OCI-LY7 (cell line): ENCODE results near the gene TRIM69. TPM values are rescaled to one million over a fixed set of nuclear protein-coding genes. Genes with fewer than 3 reads are reported as not detected.

Experiments
- BruUV-seq: library from RNA; stranded (reverse); fragments of 400-500 nt; replicated peaks from 2 replicates; lab custom pipeline; 2021; lab: Mats Ljungman, UMichigan
- CTCF ChIA-PET: fragments of 300-600 bp; sonication (Branson Sonifier 250); formaldehyde crosslinking; loops from one replicate; lab custom pipeline; 2022; ENCODE audit warnings: antibody characterized with exemption; ENCODE audit not compliant: unreplicated experiment; lab: Charles Lee
- POLR2A ChIA-PET: fragments of 300-600 bp; sonication (Branson Sonifier 250); formaldehyde crosslinking; loops from one replicate; lab custom pipeline; 2022; ENCODE audit warnings: antibody characterized with exemption; lab: Charles Lee
- DNase-seq: peaks from one replicate; pipeline ENCODE4 v3.0.0-alpha.2; 2015; ENCODE audit warnings: low spot score
- H2AFZ ChIP-seq: fragments of 200-600 bp; sonication (generic), shearing (Covaris generic); 2 replicates; pipeline ENCODE4 v1.6.1; 2014; ENCODE audit warnings: mild to moderate bottlenecking, antibody characterized with exemption, low read length, moderate library complexity
- H3K27ac ChIP-seq: fragments of 200-600 bp; sonication (generic); 2 replicates; pipeline ENCODE4 v1.5.1; 2014; ENCODE audit warnings: mixed run types, low read depth, mild to moderate bottlenecking, moderate library complexity, low read length, inconsistent platforms; ENCODE audit not compliant: poor library complexity, severe bottlenecking
- H3K36me3 ChIP-seq: fragments of 200-600 bp; sonication (generic); 2 replicates; pipeline ENCODE4 v1.6.1; 2014; ENCODE audit warnings: mild to moderate bottlenecking, antibody characterized with exemption, low read length, moderate library complexity, mixed read lengths; ENCODE audit not compliant: insufficient read depth
- H3K4me1 ChIP-seq: fragments of 200-600 bp; sonication (generic); 2 replicates; pipeline ENCODE4 v1.5.1; 2014; ENCODE audit warnings: mild to moderate bottlenecking, low read length; ENCODE audit not compliant: insufficient read depth, poor library complexity, severe bottlenecking
- H3K4me2 ChIP-seq: fragments of 200-600 bp; sonication (generic); 2 replicates; pipeline ENCODE4 v1.6.1; 2014; ENCODE audit warnings: mild to moderate bottlenecking, low read length
- H3K4me3 ChIP-seq: fragments of 200-600 bp; sonication (generic); 2 replicates; pipeline ENCODE4 v1.5.1; 2014; ENCODE audit warnings: mild to moderate bottlenecking, low read depth, low read length; ENCODE audit not compliant: poor library complexity, severe bottlenecking
- H3K79me2 ChIP-seq: fragments of 200-600 bp; sonication (generic); 2 replicates; pipeline ENCODE4 v1.6.1; 2016; ENCODE audit warnings: low read depth, mild to moderate bottlenecking, low read length, moderate library complexity, mixed read lengths; ENCODE audit not compliant: insufficient read depth
- H3K9me2 ChIP-seq: fragments of 200-600 bp; sonication (generic); 2 replicates; pipeline ENCODE4 v1.6.1; 2016; ENCODE audit warnings: mild to moderate bottlenecking, low read length, mixed read lengths; ENCODE audit not compliant: insufficient read depth
- H3K9me3 ChIP-seq: fragments of 200-600 bp; sonication (generic); 2 replicates; pipeline ENCODE4 v1.6.1; 2014; ENCODE audit warnings: mild to moderate bottlenecking, mixed run types, low read length, mixed read lengths
- H4K20me1 ChIP-seq: fragments of 200-600 bp; sonication (generic); 2 replicates; pipeline ENCODE4 v1.6.1; 2014; ENCODE audit warnings: mild to moderate bottlenecking, antibody characterized with exemption, low read length, moderate library complexity, mixed read lengths; ENCODE audit not compliant: insufficient read depth
- EZH2phosphoT487 ChIP-seq: fragments of 200-600 bp; sonication (generic); IDR thresholded peaks from 2 replicates; pipeline ENCODE4 v1.6.1; 2018; ENCODE audit warnings: low read depth, borderline replicate concordance, mild to moderate bottlenecking, mixed run types, antibody characterized with exemption, low read length, moderate library complexity, mixed read lengths
- intact Hi-C: fragments of 100-400 bp; cut with micrococcal nuclease; formaldehyde crosslinking; loops from one replicate; pipeline ENCODE4 v1.10.0; 2022; ENCODE audit not compliant: unreplicated experiment
- total RNA-seq, 2 experiments: library from RNA; depleted of rRNA in 1 of 2; stranded (reverse); fragments of >200 nt in 1 of 2; shearing (Covaris generic) in 1 of 2; gene quantifications; 2 replicates each; pipeline ENCODE4 v1.2.3, GENCODE V29; 2014 to 2022
- TF ChIP-seq, protein P1 (sequence below): fragments of 200-600 bp; sonication (generic); conservative IDR thresholded peaks from 2 replicates; pipeline ENCODE4 v1.5.1; 2014; ENCODE audit warnings: mild to moderate bottlenecking, antibody characterized with exemption, low read length, moderate library complexity, mixed read lengths

TRIM69 gene
- total RNA-seq, 2 experiments from 2014 or later = 16.3 to 33.7 TPM

DNA sequence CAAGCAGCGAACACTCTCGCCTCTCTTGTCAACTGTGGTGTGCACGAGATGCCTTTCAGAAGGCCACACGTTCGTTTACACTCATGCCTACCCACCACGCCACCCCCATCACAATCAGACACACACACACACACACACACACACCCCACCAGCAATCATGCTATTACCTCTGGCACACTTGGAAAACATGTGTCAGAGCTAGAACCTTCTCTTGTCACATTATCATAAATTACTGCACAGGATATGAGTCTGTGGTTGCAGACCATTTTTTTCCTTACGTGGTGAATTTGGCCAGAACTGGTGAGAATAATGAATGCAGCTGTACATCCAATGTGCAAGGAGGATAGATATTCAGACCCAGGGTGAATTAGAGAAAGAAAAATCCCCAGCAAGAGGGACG lies 52.4 kb downstream of the TRIM69 start:
- ChIA-PET CTCF (no interaction called here), POLR2A (interaction anchor here (0.6 to 0.7 kb wide), 2 partner anchors 213 to 332 kb away, joined by 3 read pairs; no protein-coding TSS in a partner anchor)
- H3K36me3 ChIP-seq = no peaks in the 10 kb centered on the region
- H3K79me2 ChIP-seq = no peaks in the 10 kb centered on the region
- H3K4me2 ChIP-seq = no peak overlapping the region
- no peak for TF ChIP-seq EZH2phosphoT487
- TF ChIP-seq, protein P1, sequence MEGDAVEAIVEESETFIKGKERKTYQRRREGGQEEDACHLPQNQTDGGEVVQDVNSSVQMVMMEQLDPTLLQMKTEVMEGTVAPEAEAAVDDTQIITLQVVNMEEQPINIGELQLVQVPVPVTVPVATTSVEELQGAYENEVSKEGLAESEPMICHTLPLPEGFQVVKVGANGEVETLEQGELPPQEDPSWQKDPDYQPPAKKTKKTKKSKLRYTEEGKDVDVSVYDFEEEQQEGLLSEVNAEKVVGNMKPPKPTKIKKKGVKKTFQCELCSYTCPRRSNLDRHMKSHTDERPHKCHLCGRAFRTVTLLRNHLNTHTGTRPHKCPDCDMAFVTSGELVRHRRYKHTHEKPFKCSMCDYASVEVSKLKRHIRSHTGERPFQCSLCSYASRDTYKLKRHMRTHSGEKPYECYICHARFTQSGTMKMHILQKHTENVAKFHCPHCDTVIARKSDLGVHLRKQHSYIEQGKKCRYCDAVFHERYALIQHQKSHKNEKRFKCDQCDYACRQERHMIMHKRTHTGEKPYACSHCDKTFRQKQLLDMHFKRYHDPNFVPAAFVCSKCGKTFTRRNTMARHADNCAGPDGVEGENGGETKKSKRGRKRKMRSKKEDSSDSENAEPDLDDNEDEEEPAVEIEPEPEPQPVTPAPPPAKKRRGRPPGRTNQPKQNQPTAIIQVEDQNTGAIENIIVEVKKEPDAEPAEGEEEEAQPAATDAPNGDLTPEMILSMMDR = no peak
- peaks cover 4% of the 10 kb centered on the region for H3K4me1 ChIP-seq
- no peaks in the 10 kb centered on the region for H4K20me1 ChIP-seq
- no peaks in the 10 kb centered on the region for H3K9me3 ChIP-seq
- intact Hi-C loops = no loop called here
- no peak for DNase-seq
- no peaks in the 10 kb centered on the region for H3K9me2 ChIP-seq
- H2AFZ ChIP-seq = no peak overlapping the region
- H3K27ac ChIP-seq = no peak overlapping the region
- H3K4me3 ChIP-seq = no peak overlapping the region
- BruUV-seq = no TSS peak

DNA sequence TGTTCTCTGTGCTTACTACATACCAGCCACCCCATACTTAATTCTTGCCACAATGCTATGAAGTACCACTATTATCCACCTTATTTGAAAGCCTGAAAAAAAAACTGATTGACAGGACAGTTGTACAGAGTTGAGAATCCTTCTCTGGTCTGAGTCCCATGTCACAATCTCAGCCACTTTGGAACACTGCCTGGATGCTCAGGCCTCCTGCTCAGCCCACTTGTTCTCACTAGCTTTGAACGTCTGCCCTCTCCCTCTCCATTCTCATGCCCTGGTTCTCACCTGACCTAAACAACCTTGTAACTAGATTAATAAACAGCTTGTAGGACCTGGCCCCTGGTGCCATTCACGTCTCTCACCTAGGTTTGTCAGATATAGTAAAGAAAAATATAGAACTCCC lies 53.9 kb downstream of the TRIM69 start:
- H2AFZ ChIP-seq = no peak overlapping the region
- intact Hi-C loops = no loop called here
- ChIA-PET CTCF (no interaction called here), POLR2A (no interaction called here)
- H3K9me2 ChIP-seq = no peaks in the 10 kb centered on the region
- no peaks in the 10 kb centered on the region for H4K20me1 ChIP-seq
- no peak overlapping the region for H3K4me2 ChIP-seq
- BruUV-seq = no TSS peak
- TF ChIP-seq EZH2phosphoT487 = no peak
- TF ChIP-seq, protein P1 = no peak
- no peaks in the 10 kb centered on the region for H3K9me3 ChIP-seq
- no peak for DNase-seq
- no peak overlapping the region for H3K27ac ChIP-seq
- H3K4me3 ChIP-seq = no peak overlapping the region
- no peaks in the 10 kb centered on the region for H3K4me1 ChIP-seq
- H3K79me2 ChIP-seq = no peaks in the 10 kb centered on the region
- H3K36me3 ChIP-seq = no peaks in the 10 kb centered on the region

DNA sequence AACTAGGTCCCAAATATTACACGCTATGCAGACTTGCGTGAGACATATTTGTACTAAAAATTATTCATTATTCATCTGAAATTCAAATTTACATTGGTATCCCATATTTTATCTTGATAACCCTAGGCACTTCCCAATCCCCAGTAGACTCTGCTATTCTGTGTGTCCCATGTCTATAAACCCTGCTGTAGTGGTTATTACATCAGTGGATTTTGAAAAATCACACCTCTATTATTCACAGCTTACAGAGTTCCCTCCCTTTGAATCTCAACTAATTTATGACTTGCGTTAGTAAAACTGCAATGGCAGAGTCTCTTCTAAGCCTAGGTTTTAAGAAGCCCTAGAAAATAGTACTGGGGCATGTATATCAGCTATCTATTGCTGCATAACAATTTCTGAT lies 54.3 kb downstream of the TRIM69 start:
- Histone ChIP-seq H3K9me2 (no peaks in the 10 kb centered on the region), H3K36me3 (no peaks in the 10 kb centered on the region), H2AFZ (no peak overlapping the region), H3K27ac (no peak overlapping the region), H3K79me2 (no peaks in the 10 kb centered on the region), H3K4me2 (no peak overlapping the region), H3K4me1 (no peaks in the 10 kb centered on the region), H3K4me3 (no peak overlapping the region), H3K9me3 (no peaks in the 10 kb centered on the region), H4K20me1 (no peaks in the 10 kb centered on the region)
- intact Hi-C loops = no loop called here
- TF ChIP-seq, protein P1 = no peak
- no peak for TF ChIP-seq EZH2phosphoT487
- ChIA-PET CTCF (no interaction called here), POLR2A (no interaction called here)
- no peak for DNase-seq
- no TSS peak for BruUV-seq
